HepG2 (cell line): ENCODE results near the gene NCMAP. TPM values are rescaled to one million over a fixed set of nuclear protein-coding genes. Genes with fewer than 3 reads are reported as not detected.

Experiments used
- ERF ChIP-seq: IDR thresholded peaks from 2 replicates; pipeline ENCODE4 v1.6.1; 2018; ENCODE audit warnings: missing biosample characterization, missing genetic modification reagents
- HNRNPL ChIP-seq: fragments of 200-400 bp; formaldehyde crosslinking; IDR thresholded peaks from 2 replicates; pipeline ENCODE4 v1.6.1; 2017; ENCODE audit warnings: mild to moderate bottlenecking, low read depth, low read length
- KDM3A ChIP-seq: IDR thresholded peaks from 2 replicates; pipeline ENCODE4 v1.6.1; 2018; ENCODE audit warnings: low read depth, missing compliant biosample characterization
- MIER2 ChIP-seq: IDR thresholded peaks from 2 replicates; pipeline ENCODE4 v1.6.1; 2016; ENCODE audit warnings: missing biosample characterization, missing genetic modification reagents
- RFX5 ChIP-seq: IDR thresholded peaks from 2 replicates; pipeline ENCODE4 v1.6.1; 2011; ENCODE audit warnings: low read depth, low read length, improper control_type of control experiment
- ZBTB7B ChIP-seq: sonication (generic); formaldehyde crosslinking; IDR thresholded peaks from 2 replicates; pipeline ENCODE4 v1.4.0; 2020; ENCODE audit warnings: missing genetic modification reagents
- ZNF20 ChIP-seq: sonication (generic); formaldehyde crosslinking; IDR thresholded peaks from 2 replicates; pipeline ENCODE4 v1.4.0; 2020; ENCODE audit warnings: mild to moderate bottlenecking, moderate library complexity, missing genetic modification reagents
- ZNF234 ChIP-seq: sonication (generic); formaldehyde crosslinking; conservative IDR thresholded peaks from 2 replicates; pipeline ENCODE4 v1.5.1; 2020; ENCODE audit warnings: mild to moderate bottlenecking, missing genetic modification reagents
- ZNF343 ChIP-seq: sonication (generic); formaldehyde crosslinking; IDR thresholded peaks from 2 replicates; pipeline ENCODE4 v1.4.0; 2020; ENCODE audit warnings: mild to moderate bottlenecking, missing genetic modification reagents
- ZNF431 ChIP-seq: sonication (generic); formaldehyde crosslinking; IDR thresholded peaks from 2 replicates; pipeline ENCODE4 v1.9.0; 2022; ENCODE audit warnings: missing genetic modification reagents, low read depth, mild to moderate bottlenecking, borderline replicate concordance
- ZSCAN22 ChIP-seq: sonication (generic); formaldehyde crosslinking; IDR thresholded peaks from 2 replicates; pipeline ENCODE4 v1.4.0; 2020; ENCODE audit warnings: mild to moderate bottlenecking, missing genetic modification reagents
- ZSCAN9 ChIP-seq: IDR thresholded peaks from 2 replicates; pipeline ENCODE4 v1.6.1; 2016; ENCODE audit warnings: borderline replicate concordance
- polyA plus RNA-seq, 8 experiments: library from polyadenylated mRNA; depleted of rRNA in 3 of 8; stranded (reverse) in 7 of 8; unstranded in 1 of 8; fragments of >200 nt; fragmentation: Illumina TruSeq in 4 of 8; extraction: Trizol in 4 of 8; gene quantifications; 2 replicates each; pipeline versions ENCODE4 v1.2.1 to v1.2.3, GENCODE V29; 2011 to 2016; ENCODE audit warnings: low read depth in 4 of 8, missing spikeins in 1 of 8, mixed read lengths in 1 of 8; ENCODE audit not compliant: insufficient read depth in 1 of 8
- total RNA-seq, 5 experiments: library from RNA; depleted of rRNA; stranded (reverse); fragments of >200 nt; fragmentation: Illumina TruSeq; extraction: Trizol; gene quantifications; 2 replicates each; pipeline ENCODE4 v1.2.3, GENCODE V29; 2016; ENCODE audit warnings: low read depth in 1 of 5
- TF ChIP-seq, protein P1 (sequence below): sonication (generic); formaldehyde crosslinking; IDR thresholded peaks from 2 replicates; pipeline ENCODE4 v1.4.0; 2020; ENCODE audit warnings: missing genetic modification reagents
- TF ChIP-seq, protein P2 (sequence below): sonication (generic); formaldehyde crosslinking; IDR thresholded peaks from 2 replicates; pipeline ENCODE4 v1.5.1; 2020; ENCODE audit warnings: missing genetic modification reagents, mild to moderate bottlenecking, borderline replicate concordance
- TF ChIP-seq, protein P3 (sequence below): sonication (generic); formaldehyde crosslinking; IDR thresholded peaks from 2 replicates; pipeline ENCODE4 v1.4.0; 2020; ENCODE audit warnings: missing genetic modification reagents, borderline replicate concordance
- TF ChIP-seq, protein P4 (sequence below): sonication (generic); formaldehyde crosslinking; IDR thresholded peaks from 2 replicates; pipeline ENCODE4 v1.4.0; 2020; ENCODE audit warnings: mild to moderate bottlenecking, missing genetic modification reagents
- TF ChIP-seq, protein P5 (sequence below): sonication (generic); formaldehyde crosslinking; IDR thresholded peaks from 2 replicates; pipeline ENCODE4 v1.4.0; 2020; ENCODE audit warnings: missing genetic modification reagents, borderline replicate concordance

NCMAP gene
- total and polyA plus RNA-seq, 2 of the 13 experiments (the other 11 are each of a cell fraction or from before 2014, with no cell fraction given): 2.7 to 20.0 TPM

DNA sequence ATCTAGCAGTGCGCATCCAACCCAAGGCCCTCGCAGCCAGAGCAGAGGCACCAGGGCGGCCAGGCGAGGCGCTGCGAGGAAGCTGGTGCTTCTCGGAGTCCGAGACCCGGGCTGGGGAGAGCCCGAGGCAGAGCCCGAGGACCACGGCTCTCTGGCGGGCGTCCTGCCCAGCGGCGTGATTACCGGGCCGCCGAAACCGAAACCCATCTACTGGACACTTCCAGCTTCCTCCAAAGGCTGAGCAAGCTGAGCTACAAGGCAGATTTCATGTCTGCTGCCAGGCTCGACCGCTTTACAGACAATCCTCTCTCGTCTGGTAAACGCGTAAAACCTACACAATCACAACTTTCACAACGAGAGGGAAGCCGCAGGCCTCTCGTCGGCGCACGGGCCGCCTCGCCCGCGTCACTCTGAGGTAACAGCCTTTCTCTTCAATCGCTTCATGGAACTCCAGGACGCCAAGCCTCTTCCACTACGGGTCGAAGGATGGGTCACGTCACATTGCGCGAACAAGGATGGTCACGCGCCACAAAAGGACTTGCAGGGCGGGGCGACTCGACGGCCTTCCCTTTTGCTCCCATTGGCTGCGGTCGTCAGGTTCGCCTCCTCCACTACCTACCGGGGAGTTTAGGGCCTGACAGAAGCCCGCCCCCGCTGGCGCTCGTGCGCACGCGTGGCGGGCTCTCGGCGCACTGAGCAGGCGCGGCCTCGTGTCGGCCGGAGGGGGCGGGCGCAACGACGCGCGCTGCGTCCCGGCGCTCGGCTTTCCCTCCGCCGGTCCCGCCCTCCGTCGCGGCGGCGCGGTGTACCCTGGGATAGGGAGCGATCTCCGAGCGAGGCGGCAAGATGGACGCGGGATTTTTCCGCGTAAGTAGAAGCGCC is 86.8 kb downstream of the NCMAP start, which contains the start of gene SRRM1 (continued):
- TF ChIP-seq, protein P1, sequence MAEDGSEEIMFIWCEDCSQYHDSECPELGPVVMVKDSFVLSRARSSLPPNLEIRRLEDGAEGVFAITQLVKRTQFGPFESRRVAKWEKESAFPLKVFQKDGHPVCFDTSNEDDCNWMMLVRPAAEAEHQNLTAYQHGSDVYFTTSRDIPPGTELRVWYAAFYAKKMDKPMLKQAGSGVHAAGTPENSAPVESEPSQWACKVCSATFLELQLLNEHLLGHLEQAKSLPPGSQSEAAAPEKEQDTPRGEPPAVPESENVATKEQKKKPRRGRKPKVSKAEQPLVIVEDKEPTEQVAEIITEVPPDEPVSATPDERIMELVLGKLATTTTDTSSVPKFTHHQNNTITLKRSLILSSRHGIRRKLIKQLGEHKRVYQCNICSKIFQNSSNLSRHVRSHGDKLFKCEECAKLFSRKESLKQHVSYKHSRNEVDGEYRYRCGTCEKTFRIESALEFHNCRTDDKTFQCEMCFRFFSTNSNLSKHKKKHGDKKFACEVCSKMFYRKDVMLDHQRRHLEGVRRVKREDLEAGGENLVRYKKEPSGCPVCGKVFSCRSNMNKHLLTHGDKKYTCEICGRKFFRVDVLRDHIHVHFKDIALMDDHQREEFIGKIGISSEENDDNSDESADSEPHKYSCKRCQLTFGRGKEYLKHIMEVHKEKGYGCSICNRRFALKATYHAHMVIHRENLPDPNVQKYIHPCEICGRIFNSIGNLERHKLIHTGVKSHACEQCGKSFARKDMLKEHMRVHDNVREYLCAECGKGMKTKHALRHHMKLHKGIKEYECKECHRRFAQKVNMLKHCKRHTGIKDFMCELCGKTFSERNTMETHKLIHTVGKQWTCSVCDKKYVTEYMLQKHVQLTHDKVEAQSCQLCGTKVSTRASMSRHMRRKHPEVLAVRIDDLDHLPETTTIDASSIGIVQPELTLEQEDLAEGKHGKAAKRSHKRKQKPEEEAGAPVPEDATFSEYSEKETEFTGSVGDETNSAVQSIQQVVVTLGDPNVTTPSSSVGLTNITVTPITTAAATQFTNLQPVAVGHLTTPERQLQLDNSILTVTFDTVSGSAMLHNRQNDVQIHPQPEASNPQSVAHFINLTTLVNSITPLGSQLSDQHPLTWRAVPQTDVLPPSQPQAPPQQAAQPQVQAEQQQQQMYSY (CRISPR knock-in tag): no peak
- TF ChIP-seq ZNF20: peak; percentile 85; the same call in 1 of the 2 replicates
- TF ChIP-seq ZSCAN9 (CRISPR knock-in tag): peak; percentile 88
- no peak for TF ChIP-seq ZBTB7B (CRISPR knock-in tag)
- TF ChIP-seq, protein P2, sequence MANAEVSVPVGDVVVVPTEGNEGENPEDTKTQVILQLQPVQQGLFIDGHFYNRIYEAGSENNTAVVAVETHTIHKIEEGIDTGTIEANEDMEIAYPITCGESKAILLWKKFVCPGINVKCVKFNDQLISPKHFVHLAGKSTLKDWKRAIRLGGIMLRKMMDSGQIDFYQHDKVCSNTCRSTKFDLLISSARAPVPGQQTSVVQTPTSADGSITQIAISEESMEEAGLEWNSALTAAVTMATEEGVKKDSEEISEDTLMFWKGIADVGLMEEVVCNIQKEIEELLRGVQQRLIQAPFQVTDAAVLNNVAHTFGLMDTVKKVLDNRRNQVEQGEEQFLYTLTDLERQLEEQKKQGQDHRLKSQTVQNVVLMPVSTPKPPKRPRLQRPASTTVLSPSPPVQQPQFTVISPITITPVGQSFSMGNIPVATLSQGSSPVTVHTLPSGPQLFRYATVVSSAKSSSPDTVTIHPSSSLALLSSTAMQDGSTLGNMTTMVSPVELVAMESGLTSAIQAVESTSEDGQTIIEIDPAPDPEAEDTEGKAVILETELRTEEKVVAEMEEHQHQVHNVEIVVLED: peak; percentile 94
- 0 out of 2 replicates have a peak, but pooled peaks have one; percentile 24 for TF ChIP-seq MIER2
- TF ChIP-seq ZSCAN22 (CRISPR knock-in tag): no peak
- no peak for TF ChIP-seq HNRNPL
- TF ChIP-seq ZNF234 (CRISPR knock-in tag): no peak
- TF ChIP-seq KDM3A: no peak
- no peak for TF ChIP-seq ZNF431 (CRISPR knock-in tag)
- TF ChIP-seq, protein P3, sequence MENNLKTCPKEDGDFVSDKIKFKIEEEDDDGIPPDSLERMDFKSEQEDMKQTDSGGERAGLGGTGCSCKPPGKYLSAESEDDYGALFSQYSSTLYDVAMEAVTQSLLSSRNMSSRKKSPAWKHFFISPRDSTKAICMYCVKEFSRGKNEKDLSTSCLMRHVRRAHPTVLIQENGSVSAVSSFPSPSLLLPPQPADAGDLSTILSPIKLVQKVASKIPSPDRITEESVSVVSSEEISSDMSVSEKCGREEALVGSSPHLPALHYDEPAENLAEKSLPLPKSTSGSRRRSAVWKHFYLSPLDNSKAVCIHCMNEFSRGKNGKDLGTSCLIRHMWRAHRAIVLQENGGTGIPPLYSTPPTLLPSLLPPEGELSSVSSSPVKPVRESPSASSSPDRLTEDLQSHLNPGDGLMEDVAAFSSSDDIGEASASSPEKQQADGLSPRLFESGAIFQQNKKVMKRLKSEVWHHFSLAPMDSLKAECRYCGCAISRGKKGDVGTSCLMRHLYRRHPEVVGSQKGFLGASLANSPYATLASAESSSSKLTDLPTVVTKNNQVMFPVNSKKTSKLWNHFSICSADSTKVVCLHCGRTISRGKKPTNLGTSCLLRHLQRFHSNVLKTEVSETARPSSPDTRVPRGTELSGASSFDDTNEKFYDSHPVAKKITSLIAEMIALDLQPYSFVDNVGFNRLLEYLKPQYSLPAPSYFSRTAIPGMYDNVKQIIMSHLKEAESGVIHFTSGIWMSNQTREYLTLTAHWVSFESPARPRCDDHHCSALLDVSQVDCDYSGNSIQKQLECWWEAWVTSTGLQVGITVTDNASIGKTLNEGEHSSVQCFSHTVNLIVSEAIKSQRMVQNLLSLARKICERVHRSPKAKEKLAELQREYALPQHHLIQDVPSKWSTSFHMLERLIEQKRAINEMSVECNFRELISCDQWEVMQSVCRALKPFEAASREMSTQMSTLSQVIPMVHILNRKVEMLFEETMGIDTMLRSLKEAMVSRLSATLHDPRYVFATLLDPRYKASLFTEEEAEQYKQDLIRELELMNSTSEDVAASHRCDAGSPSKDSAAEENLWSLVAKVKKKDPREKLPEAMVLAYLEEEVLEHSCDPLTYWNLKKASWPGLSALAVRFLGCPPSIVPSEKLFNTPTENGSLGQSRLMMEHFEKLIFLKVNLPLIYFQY: no peak
- TF ChIP-seq ERF (CRISPR knock-in tag): peak; percentile 87; the same call in 1 of the 2 replicates
- TF ChIP-seq, protein P4, sequence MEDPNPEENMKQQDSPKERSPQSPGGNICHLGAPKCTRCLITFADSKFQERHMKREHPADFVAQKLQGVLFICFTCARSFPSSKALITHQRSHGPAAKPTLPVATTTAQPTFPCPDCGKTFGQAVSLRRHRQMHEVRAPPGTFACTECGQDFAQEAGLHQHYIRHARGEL: no peak
- TF ChIP-seq, protein P5, sequence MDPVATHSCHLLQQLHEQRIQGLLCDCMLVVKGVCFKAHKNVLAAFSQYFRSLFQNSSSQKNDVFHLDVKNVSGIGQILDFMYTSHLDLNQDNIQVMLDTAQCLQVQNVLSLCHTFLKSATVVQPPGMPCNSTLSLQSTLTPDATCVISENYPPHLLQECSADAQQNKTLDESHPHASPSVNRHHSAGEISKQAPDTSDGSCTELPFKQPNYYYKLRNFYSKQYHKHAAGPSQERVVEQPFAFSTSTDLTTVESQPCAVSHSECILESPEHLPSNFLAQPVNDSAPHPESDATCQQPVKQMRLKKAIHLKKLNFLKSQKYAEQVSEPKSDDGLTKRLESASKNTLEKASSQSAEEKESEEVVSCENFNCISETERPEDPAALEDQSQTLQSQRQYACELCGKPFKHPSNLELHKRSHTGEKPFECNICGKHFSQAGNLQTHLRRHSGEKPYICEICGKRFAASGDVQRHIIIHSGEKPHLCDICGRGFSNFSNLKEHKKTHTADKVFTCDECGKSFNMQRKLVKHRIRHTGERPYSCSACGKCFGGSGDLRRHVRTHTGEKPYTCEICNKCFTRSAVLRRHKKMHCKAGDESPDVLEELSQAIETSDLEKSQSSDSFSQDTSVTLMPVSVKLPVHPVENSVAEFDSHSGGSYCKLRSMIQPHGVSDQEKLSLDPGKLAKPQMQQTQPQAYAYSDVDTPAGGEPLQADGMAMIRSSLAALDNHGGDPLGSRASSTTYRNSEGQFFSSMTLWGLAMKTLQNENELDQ: no peak
- no peak for TF ChIP-seq RFX5
- no peak for TF ChIP-seq ZNF343 (CRISPR knock-in tag)
